Memory B cell (primary cell): ENCODE results near the gene NMS.
A peak's percentile ranks its signal among the peaks of the same experiment; 100 is the strongest.
"Not testable (repeated sequence)": the region's sequence is repeated elsewhere in the genome, so short reads cannot be mapped to it uniquely, and the experiment has no call there.

Experiments used
- ATAC-seq: fragments of 150-1000 bp; cut with Tn5 transposase; 2 replicates; pipeline ENCODE4 v1.10.0; 2021; ENCODE audit warnings: low read depth, mild to moderate bottlenecking, moderate library complexity
- DNase-seq, 2 donors: peaks; one replicate each; pipeline ENCODE4 v3.0.0; 2022; ENCODE audit warnings: low spot score in 2 of 2
- H3K27ac Mint-ChIP-seq: one replicate; pipeline ENCODE4 v1.8.0; 2022; ENCODE audit warnings: mild to moderate bottlenecking, moderate library complexity, mixed read lengths
- H3K27me3 Mint-ChIP-seq: one replicate; pipeline ENCODE4 v1.8.0; 2022; ENCODE audit warnings: mixed read lengths
- H3K36me3 Mint-ChIP-seq: one replicate; pipeline ENCODE4 v1.8.0; 2022; ENCODE audit warnings: mild to moderate bottlenecking, mixed read lengths
- H3K4me1 Mint-ChIP-seq: one replicate; pipeline ENCODE4 v1.8.0; 2022; ENCODE audit warnings: mixed read lengths
- H3K4me3 Mint-ChIP-seq: one replicate; pipeline ENCODE4 v1.8.0; 2022; ENCODE audit warnings: mild to moderate bottlenecking, moderate library complexity, mixed read lengths
- H3K9me3 Mint-ChIP-seq: one replicate; pipeline ENCODE4 v1.8.0; 2022; ENCODE audit warnings: mixed read lengths

Gene NMS

GRCh38 chr2:100453853-100454252 is 16.4 kb upstream of the NMS start:
- H3K9me3 Mint-ChIP-seq, result peaks cover 2% of the 10 kb centered on the region

GRCh38 chr2:100456357-100456756 is 13.9 kb upstream of the NMS start:
- ATAC-seq, H3K9me3 Mint-ChIP-seq, H3K36me3 Mint-ChIP-seq, H3K27me3 Mint-ChIP-seq, DNase-seq, H3K4me1 Mint-ChIP-seq, H3K27ac Mint-ChIP-seq, H3K4me3 Mint-ChIP-seq: not testable (repeated sequence)

More at GRCh38 chr2:100453853-100454252, 16.4 kb upstream of the NMS start:
- Mint-ChIP-seq H3K27me3 (no peaks in the 10 kb centered on the region), H3K4me1 (no peaks in the 10 kb centered on the region), H3K36me3 (no peaks in the 10 kb centered on the region), H3K27ac (no peak overlapping the region), H3K4me3 (no peak overlapping the region)
- no peak for DNase-seq
- no peak for ATAC-seq

GRCh38 chr2:100460904-100461530 is 9.3 kb upstream of the NMS start:
- no peak for ATAC-seq
- DNase-seq, result no peak
- no peaks in the 10 kb centered on the region for H3K4me1 Mint-ChIP-seq
- no peaks in the 10 kb centered on the region for H3K36me3 Mint-ChIP-seq
- no peak overlapping the region for H3K4me3 Mint-ChIP-seq
- H3K27ac Mint-ChIP-seq, result no peak overlapping the region
- peaks cover 7% of the 10 kb centered on the region for H3K9me3 Mint-ChIP-seq
- H3K27me3 Mint-ChIP-seq, result peaks cover 8% of the 10 kb centered on the region

GRCh38 chr2:100470898-100471514 is 724 bp downstream of the NMS start:
- ATAC-seq (no peak), DNase-seq (no peak)
- H3K4me1 Mint-ChIP-seq, result no peaks in the 10 kb centered on the region
- H3K27ac Mint-ChIP-seq, result no peak overlapping the region
- H3K36me3 Mint-ChIP-seq, result no peaks in the 10 kb centered on the region
- peaks cover 20% of the 10 kb centered on the region for H3K27me3 Mint-ChIP-seq
- H3K9me3 Mint-ChIP-seq, result no peaks in the 10 kb centered on the region
- no peak overlapping the region for H3K4me3 Mint-ChIP-seq

GRCh38 chr2:100476606-100477005 is 6.3 kb downstream of the NMS start:
- ATAC-seq (no peak), DNase-seq (no peak)
- H3K36me3 Mint-ChIP-seq, result no peaks in the 10 kb centered on the region
- H3K27ac Mint-ChIP-seq, result no peak overlapping the region
- no peak overlapping the region for H3K4me3 Mint-ChIP-seq
- peaks cover 13% of the 10 kb centered on the region for H3K27me3 Mint-ChIP-seq
- H3K9me3 Mint-ChIP-seq, result no peaks in the 10 kb centered on the region
- no peaks in the 10 kb centered on the region for H3K4me1 Mint-ChIP-seq

GRCh38 chr2:100482741-100483140 is 12.5 kb downstream of the NMS start:
- Mint-ChIP-seq H3K4me1 (no peaks in the 10 kb centered on the region), H3K27me3 (peaks cover 8% of the 10 kb centered on the region), H3K27ac (no peak overlapping the region), H3K4me3 (no peak overlapping the region), H3K9me3 (no peaks in the 10 kb centered on the region), H3K36me3 (no peaks in the 10 kb centered on the region)
- DNase-seq, result no peak
- no peak for ATAC-seq

GRCh38 chr2:100483895-100484294 is 13.6 kb downstream of the NMS start:
- no peak overlapping the region for H3K27ac Mint-ChIP-seq
- H3K9me3 Mint-ChIP-seq, result no peaks in the 10 kb centered on the region
- ATAC-seq (no peak), DNase-seq (no peak)
- H3K27me3 Mint-ChIP-seq, result peaks cover 7% of the 10 kb centered on the region
- H3K4me1 Mint-ChIP-seq, result no peaks in the 10 kb centered on the region
- H3K4me3 Mint-ChIP-seq, result no peak overlapping the region
- no peaks in the 10 kb centered on the region for H3K36me3 Mint-ChIP-seq

- H3K9me3 Mint-ChIP-seq, result no peaks in the 10 kb centered on the region
- ATAC-seq (no peak), DNase-seq (no peak)
- H3K4me1 Mint-ChIP-seq, result no peaks in the 10 kb centered on the region
- no peak overlapping the region for H3K4me3 Mint-ChIP-seq
- H3K36me3 Mint-ChIP-seq, result no peaks in the 10 kb centered on the region
- H3K27me3 Mint-ChIP-seq, result peaks cover 7% of the 10 kb centered on the region
- H3K27ac Mint-ChIP-seq, result no peak overlapping the region
These were observed 14.1 kb downstream of the NMS start for GRCh38 chr2:100484390-100484789.

- Mint-ChIP-seq H3K4me3 (no peak overlapping the region), H3K4me1 (no peaks in the 10 kb centered on the region), H3K27me3 (peaks cover 4% of the 10 kb centered on the region), H3K9me3 (no peaks in the 10 kb centered on the region), H3K36me3 (no peaks in the 10 kb centered on the region), H3K27ac (no peak overlapping the region)
- ATAC-seq (no peak), DNase-seq (no peak)
These were observed 15.1 kb downstream of the NMS start for GRCh38 chr2:100485396-100485795.

- no peaks in the 10 kb centered on the region for H3K36me3 Mint-ChIP-seq
- no peak for DNase-seq
- H3K27ac Mint-ChIP-seq, result no peak overlapping the region
- H3K4me3 Mint-ChIP-seq, result no peak overlapping the region
- H3K9me3 Mint-ChIP-seq, result peaks cover 6% of the 10 kb centered on the region
- H3K27me3 Mint-ChIP-seq, result peaks cover 18% of the 10 kb centered on the region
- no peaks in the 10 kb centered on the region for H3K4me1 Mint-ChIP-seq
- no peak for ATAC-seq
These were observed 24.4 kb downstream of the NMS start for GRCh38 chr2:100494712-100495111.

- no peak overlapping the region for H3K27ac Mint-ChIP-seq
- peaks cover 25% of the 10 kb centered on the region for H3K9me3 Mint-ChIP-seq
- no peaks in the 10 kb centered on the region for H3K4me1 Mint-ChIP-seq
- peaks cover 13% of the 10 kb centered on the region for H3K27me3 Mint-ChIP-seq
- no peak for ATAC-seq
- no peak overlapping the region for H3K4me3 Mint-ChIP-seq
- peaks cover 4% of the 10 kb centered on the region for H3K36me3 Mint-ChIP-seq
- DNase-seq, result no peak
These were observed 32.5 kb downstream of the NMS start for GRCh38 chr2:100502782-100503181.

- peaks cover 8% of the 10 kb centered on the region for H3K36me3 Mint-ChIP-seq
- H3K4me3 Mint-ChIP-seq, result no peak overlapping the region
- ATAC-seq (no peak), DNase-seq (no peak)
- H3K4me1 Mint-ChIP-seq, result no peaks in the 10 kb centered on the region
- no peak overlapping the region for H3K27ac Mint-ChIP-seq
- H3K27me3 Mint-ChIP-seq, result peaks cover 13% of the 10 kb centered on the region
- H3K9me3 Mint-ChIP-seq, result peaks cover 24% of the 10 kb centered on the region
These were observed 34.3 kb downstream of the NMS start for GRCh38 chr2:100504542-100504941.

GRCh38 chr2:100509066-100509465 is 38.8 kb downstream of the NMS start:
- H3K4me1 Mint-ChIP-seq, result peaks cover 5% of the 10 kb centered on the region
- H3K9me3 Mint-ChIP-seq, result peaks cover 10% of the 10 kb centered on the region
- H3K27ac Mint-ChIP-seq, result no peak overlapping the region
- H3K36me3 Mint-ChIP-seq, result peaks cover 4% of the 10 kb centered on the region
- H3K27me3 Mint-ChIP-seq, result peaks cover 6% of the 10 kb centered on the region
- ATAC-seq (no peak), DNase-seq (no peak)
- H3K4me3 Mint-ChIP-seq, result no peak overlapping the region

- H3K27ac Mint-ChIP-seq, result no peak overlapping the region
- H3K4me3 Mint-ChIP-seq, result no peak overlapping the region
- peaks cover 5% of the 10 kb centered on the region for H3K4me1 Mint-ChIP-seq
- H3K27me3 Mint-ChIP-seq, result peaks cover 2% of the 10 kb centered on the region
- ATAC-seq (peak; percentile 68), DNase-seq (no peak)
- H3K36me3 Mint-ChIP-seq, result no peaks in the 10 kb centered on the region
- H3K9me3 Mint-ChIP-seq, result no peaks in the 10 kb centered on the region
These were observed 43.4 kb downstream of the NMS start for GRCh38 chr2:100513650-100514049.

GRCh38 chr2:100517556-100517955 is 47.3 kb downstream of the NMS start:
- no peak overlapping the region for H3K4me3 Mint-ChIP-seq

More at GRCh38 chr2:100517556-100517955, 47.3 kb downstream of the NMS start:
- Mint-ChIP-seq H3K27me3 (peaks cover 5% of the 10 kb centered on the region), H3K27ac (no peak overlapping the region), H3K36me3 (no peaks in the 10 kb centered on the region), H3K4me1 (peaks cover 5% of the 10 kb centered on the region), H3K9me3 (no peaks in the 10 kb centered on the region)
- ATAC-seq, result no peak
- no peak for DNase-seq
